HCT116 (cell line): ENCODE data around the gene GALK2. TPM values are rescaled to one million over a fixed set of nuclear protein-coding genes. Genes with fewer than 3 reads are reported as not detected.

Source experiments
- ATAC-seq: fragments of 200-7000 bp; cut with Tn5 transposase; 2 replicates; pipeline ENCODE4 v1.9.1; 2020; ENCODE audit warnings: mild to moderate bottlenecking, moderate library complexity
- BruUV-seq: library from RNA; stranded (reverse); fragments of 400-500 nt; replicated peaks from 2 replicates; lab custom pipeline; 2021; lab: Mats Ljungman, UMichigan
- CTCF ChIA-PET: fragments of 300-600 bp; sonication (Branson Sonifier 250); formaldehyde crosslinking; loops from one replicate; lab custom pipeline; 2021; ENCODE audit warnings: antibody characterized with exemption; lab: Charles Lee
- POLR2A ChIA-PET: fragments of 300-600, 350-600 bp; sonication (Branson Sonifier 250); formaldehyde crosslinking; loops from one replicate; lab custom pipeline; 2021; ENCODE audit warnings: antibody characterized with exemption; lab: Charles Lee
- RAD21 ChIA-PET, 2 experiments: fragments of 300-600 bp; sonication (Branson Sonifier 250); formaldehyde crosslinking; loops; one replicate each; lab custom pipeline; 2023; ENCODE audit warnings: low total read pairs in 2 of 2; ENCODE audit not compliant: uncharacterized antibody in 2 of 2, unreplicated experiment in 2 of 2, low non-redundant PET in 1 of 2; lab: Charles Lee
- DNase-seq: peaks from one replicate; pipeline ENCODE4 v3.0.0-alpha.2; 2010; ENCODE audit warnings: low read depth, low spot score
- H2AFZ ChIP-seq: fragments of 200-600 bp; shearing (Covaris generic), sonication (generic); 2 replicates; pipeline ENCODE4 v1.6.1; 2017; ENCODE audit warnings: low read depth, mixed run types, mixed read lengths, antibody characterized with exemption, low read length; ENCODE audit not compliant: poor library complexity, severe bottlenecking
- H3K27ac ChIP-seq: 2 replicates; pipeline ENCODE4 v1.5.1; 2012; ENCODE audit warnings: low read depth, low read length
- H3K27me3 ChIP-seq: fragments of 200-600 bp; sonication (generic); 2 replicates; pipeline ENCODE4 v1.6.1; 2016; ENCODE audit warnings: mixed run types, low read length, mixed read lengths; ENCODE audit not compliant: insufficient read depth
- H3K36me3 ChIP-seq, 2 experiments: fragments of 200-500 bp in 1 of 2; fragments of 200-600 bp in 1 of 2; sonication (Bioruptor generic) in 1 of 2; sonication (generic) in 1 of 2; 2 replicates each; pipeline versions ENCODE4 v1.5.1 to v1.6.1; 2014 to 2016; ENCODE audit warnings: low read length in 2 of 2, inconsistent platforms in 1 of 2, mixed read lengths in 1 of 2, mixed run types in 1 of 2; ENCODE audit not compliant: insufficient read depth in 2 of 2, control insufficient read depth in 1 of 2
- H3K4me1 ChIP-seq, 2 experiments: fragments of 200-600 bp in 1 of 2; sonication (generic) in 1 of 2; 2 replicates each; pipeline versions ENCODE4 v1.5.1 to v1.6.1; 2012 to 2017; ENCODE audit warnings: low read length in 2 of 2, inconsistent platforms in 1 of 2, mild to moderate bottlenecking in 1 of 2, mixed read lengths in 1 of 2, mixed run types in 1 of 2, moderate library complexity in 1 of 2; ENCODE audit not compliant: insufficient read depth in 2 of 2, control insufficient read depth in 1 of 2
- H3K4me2 ChIP-seq: fragments of 200-600 bp; sonication (generic); 2 replicates; pipeline ENCODE4 v1.6.1; 2017; ENCODE audit warnings: mixed run types, low read length, mixed read lengths
- H3K4me3 ChIP-seq, 2 experiments: fragments of 200-600 bp in 1 of 2; sonication (generic) in 1 of 2; replicated peaks in 1 of 2; 2 replicates each; pipeline ENCODE4 v1.5.1; 2011 to 2016; ENCODE audit warnings: low read length in 2 of 2, control low read depth in 1 of 2, low read depth in 1 of 2, mild to moderate bottlenecking in 1 of 2, mixed read lengths in 1 of 2, mixed run types in 1 of 2
- H3K79me2 ChIP-seq: fragments of 200-600 bp; sonication (generic); 2 replicates; pipeline ENCODE4 v1.6.1; 2017; ENCODE audit warnings: mild to moderate bottlenecking, mixed run types, low read length, moderate library complexity, mixed read lengths; ENCODE audit not compliant: insufficient read depth
- H3K9ac ChIP-seq: fragments of 200-600 bp; sonication (generic); 2 replicates; pipeline ENCODE4 v1.6.1; 2016; ENCODE audit warnings: low read length, mixed read lengths
- H3K9me2 ChIP-seq: fragments of 200-600 bp; sonication (generic), shearing (Covaris generic); 2 replicates; pipeline ENCODE4 v1.6.1; 2017; ENCODE audit warnings: mixed run types, mild to moderate bottlenecking, moderate library complexity; ENCODE audit not compliant: insufficient read depth
- H3K9me3 ChIP-seq, 2 experiments: fragments of 200-500 bp in 1 of 2; fragments of 200-600 bp in 1 of 2; sonication (Bioruptor generic) in 1 of 2; sonication (generic) in 1 of 2; 2 replicates each; pipeline ENCODE4 v1.6.1; 2014 to 2017; ENCODE audit warnings: low read length in 2 of 2, mixed read lengths in 2 of 2, inconsistent platforms in 1 of 2, low read depth in 1 of 2, mild to moderate bottlenecking in 1 of 2, mixed run types in 1 of 2, moderate library complexity in 1 of 2; ENCODE audit not compliant: control insufficient read depth in 1 of 2, insufficient read depth in 1 of 2
- H4K20me1 ChIP-seq: fragments of 200-600 bp; sonication (generic), shearing (Covaris generic); 2 replicates; pipeline ENCODE4 v1.6.1; 2017; ENCODE audit warnings: mixed run types, mild to moderate bottlenecking, moderate library complexity; ENCODE audit not compliant: insufficient read depth
- CBX3 ChIP-seq: IDR thresholded peaks from 2 replicates; pipeline ENCODE4 v1.6.1; 2012; ENCODE audit warnings: low read depth
- FOSL1 ChIP-seq: IDR thresholded peaks from 2 replicates; pipeline ENCODE4 v1.6.1; 2012; ENCODE audit warnings: low read depth
- JUND ChIP-seq: IDR thresholded peaks from 2 replicates; pipeline ENCODE4 v1.6.1; 2012
- POLR2AphosphoS5 ChIP-seq: IDR thresholded peaks from 2 replicates; pipeline ENCODE4 v1.6.1; 2011; ENCODE audit warnings: mild to moderate bottlenecking, low read depth, low read length, moderate library complexity
- RAD21 ChIP-seq: IDR thresholded peaks from 2 replicates; pipeline ENCODE4 v1.6.1; 2012; ENCODE audit warnings: low read depth, mild to moderate bottlenecking
- SIN3A ChIP-seq: IDR thresholded peaks from 2 replicates; pipeline ENCODE4 v1.6.1; 2012; ENCODE audit warnings: low read depth
- SRF ChIP-seq: IDR thresholded peaks from 2 replicates; pipeline ENCODE4 v1.6.1; 2012; ENCODE audit warnings: low read depth
- ZFX ChIP-seq: fragments of 450-650 bp; IDR thresholded peaks from 2 replicates; pipeline ENCODE4 v1.6.1; 2017
- intact Hi-C: fragments of 100-400 bp; cut with micrococcal nuclease; formaldehyde crosslinking; loops from 2 replicates; pipeline ENCODE4 v1.10.0; 2022
- total RNA-seq: library from RNA; stranded (reverse); gene quantifications from one replicate; pipeline ENCODE4 v1.2.1, GENCODE V29; 2021; ENCODE audit not compliant: unreplicated experiment
- TF ChIP-seq, protein P1 (sequence below): IDR thresholded peaks from 2 replicates; pipeline ENCODE4 v1.6.1; 2011; ENCODE audit warnings: mild to moderate bottlenecking, low read length, moderate library complexity; ENCODE audit not compliant: insufficient replicate concordance; ENCODE audit errors: extremely low read depth
- TF ChIP-seq, protein P2 (sequence below), 3 experiments: fragments of 200-600 bp in 1 of 3; sonication (generic) in 1 of 3; IDR thresholded peaks in 2 of 3; conservative IDR thresholded peaks in 1 of 3; 2 replicates each; pipeline ENCODE4 v1.5.1; 2012 to 2017; ENCODE audit warnings: low read depth in 2 of 3, low read length in 2 of 3, antibody characterized with exemption in 1 of 3, borderline replicate concordance in 1 of 3, control low read depth in 1 of 3, mild to moderate bottlenecking in 1 of 3, mixed read lengths in 1 of 3, mixed run types in 1 of 3, moderate library complexity in 1 of 3; ENCODE audit not compliant: insufficient read depth in 1 of 3
- TF ChIP-seq, protein P3 (sequence below): IDR thresholded peaks from 2 replicates; pipeline ENCODE4 v1.6.1; 2012

GALK2 gene
- total RNA-seq, 1 experiment from 2014 or later: 18.7 TPM

DNA sequence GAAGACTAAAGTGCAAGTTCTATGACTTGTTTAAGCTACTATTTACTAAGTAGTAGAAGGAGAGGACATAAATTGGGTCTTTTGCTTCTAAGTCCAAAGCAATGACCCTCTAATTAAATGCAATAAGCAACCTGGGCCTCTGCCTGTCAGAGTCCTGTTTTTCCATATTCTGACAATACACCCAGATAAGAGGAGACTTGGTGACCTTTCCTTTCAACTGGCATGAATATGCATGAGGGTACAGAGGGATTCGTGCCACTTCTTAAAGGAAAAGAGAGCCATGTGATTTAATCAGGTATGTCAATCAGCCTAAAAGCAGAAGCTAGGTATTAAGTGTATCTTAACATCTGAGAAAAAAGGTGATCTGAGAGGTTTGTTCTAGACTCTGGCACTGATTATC lies 202.3 kb downstream of the GALK2 start:
- ChIA-PET RAD21 (no interaction called here), CTCF (no interaction called here)
- no peak overlapping the region for H3K4me3 ChIP-seq
- DNase-seq: no peak
- no peaks in the 10 kb centered on the region for H3K4me1 ChIP-seq
- intact Hi-C loops: no loop called here
- H3K36me3 ChIP-seq: no peaks in the 10 kb centered on the region
- H3K27ac ChIP-seq: no peak overlapping the region
- TF ChIP-seq, protein P1, sequence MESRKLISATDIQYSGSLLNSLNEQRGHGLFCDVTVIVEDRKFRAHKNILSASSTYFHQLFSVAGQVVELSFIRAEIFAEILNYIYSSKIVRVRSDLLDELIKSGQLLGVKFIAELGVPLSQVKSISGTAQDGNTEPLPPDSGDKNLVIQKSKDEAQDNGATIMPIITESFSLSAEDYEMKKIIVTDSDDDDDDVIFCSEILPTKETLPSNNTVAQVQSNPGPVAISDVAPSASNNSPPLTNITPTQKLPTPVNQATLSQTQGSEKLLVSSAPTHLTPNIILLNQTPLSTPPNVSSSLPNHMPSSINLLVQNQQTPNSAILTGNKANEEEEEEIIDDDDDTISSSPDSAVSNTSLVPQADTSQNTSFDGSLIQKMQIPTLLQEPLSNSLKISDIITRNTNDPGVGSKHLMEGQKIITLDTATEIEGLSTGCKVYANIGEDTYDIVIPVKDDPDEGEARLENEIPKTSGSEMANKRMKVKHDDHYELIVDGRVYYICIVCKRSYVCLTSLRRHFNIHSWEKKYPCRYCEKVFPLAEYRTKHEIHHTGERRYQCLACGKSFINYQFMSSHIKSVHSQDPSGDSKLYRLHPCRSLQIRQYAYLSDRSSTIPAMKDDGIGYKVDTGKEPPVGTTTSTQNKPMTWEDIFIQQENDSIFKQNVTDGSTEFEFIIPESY: no peak
- no peak for TF ChIP-seq JUND
- TF ChIP-seq ZFX: no peak
- no peak for TF ChIP-seq CBX3
- TF ChIP-seq, protein P2, sequence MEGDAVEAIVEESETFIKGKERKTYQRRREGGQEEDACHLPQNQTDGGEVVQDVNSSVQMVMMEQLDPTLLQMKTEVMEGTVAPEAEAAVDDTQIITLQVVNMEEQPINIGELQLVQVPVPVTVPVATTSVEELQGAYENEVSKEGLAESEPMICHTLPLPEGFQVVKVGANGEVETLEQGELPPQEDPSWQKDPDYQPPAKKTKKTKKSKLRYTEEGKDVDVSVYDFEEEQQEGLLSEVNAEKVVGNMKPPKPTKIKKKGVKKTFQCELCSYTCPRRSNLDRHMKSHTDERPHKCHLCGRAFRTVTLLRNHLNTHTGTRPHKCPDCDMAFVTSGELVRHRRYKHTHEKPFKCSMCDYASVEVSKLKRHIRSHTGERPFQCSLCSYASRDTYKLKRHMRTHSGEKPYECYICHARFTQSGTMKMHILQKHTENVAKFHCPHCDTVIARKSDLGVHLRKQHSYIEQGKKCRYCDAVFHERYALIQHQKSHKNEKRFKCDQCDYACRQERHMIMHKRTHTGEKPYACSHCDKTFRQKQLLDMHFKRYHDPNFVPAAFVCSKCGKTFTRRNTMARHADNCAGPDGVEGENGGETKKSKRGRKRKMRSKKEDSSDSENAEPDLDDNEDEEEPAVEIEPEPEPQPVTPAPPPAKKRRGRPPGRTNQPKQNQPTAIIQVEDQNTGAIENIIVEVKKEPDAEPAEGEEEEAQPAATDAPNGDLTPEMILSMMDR (IDR thresholded peaks at IDR 0.05 in 2 of 3, conservative IDR thresholded peaks at IDR 0.05 in 1 of 3; ENCODE audit: borderline replicate concordance in 1 of 3, insufficient read depth in 1 of 3, low read depth in 2 of 3, low read length in 2 of 3): no peak
- no peak for TF ChIP-seq POLR2AphosphoS5
- no peak for TF ChIP-seq FOSL1
- TF ChIP-seq, protein P3, sequence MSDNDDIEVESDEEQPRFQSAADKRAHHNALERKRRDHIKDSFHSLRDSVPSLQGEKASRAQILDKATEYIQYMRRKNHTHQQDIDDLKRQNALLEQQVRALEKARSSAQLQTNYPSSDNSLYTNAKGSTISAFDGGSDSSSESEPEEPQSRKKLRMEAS: no peak
- no peak for TF ChIP-seq SRF
- no peak for TF ChIP-seq RAD21
- TF ChIP-seq SIN3A: no peak
- TF ChIP-seq, all 23 proteins: peak for 0
- POLR2A ChIA-PET: no interaction called here
- H3K79me2 ChIP-seq: no peaks in the 10 kb centered on the region
- H3K27me3 ChIP-seq: no peaks in the 10 kb centered on the region
- no peak overlapping the region for H3K9ac ChIP-seq
- ATAC-seq: no peak
- no peak overlapping the region for H2AFZ ChIP-seq
- H3K4me2 ChIP-seq: no peak overlapping the region
- BruUV-seq: no TSS peak
- H3K9me2 ChIP-seq: no peaks in the 10 kb centered on the region
- H4K20me1 ChIP-seq: no peaks in the 10 kb centered on the region
- no peaks in the 10 kb centered on the region for H3K9me3 ChIP-seq
